Vagina (tissue), 2 donors: Measurements from ENCODE around the gene BMERB1. TPM values are rescaled to one million over a fixed set of nuclear protein-coding genes. Genes with fewer than 3 reads are reported as not detected.
"Not testable (repeated sequence)": the region's sequence is repeated elsewhere in the genome, so short reads cannot be mapped to it uniquely, and the experiment has no call there.

ENCODE experiments used
- DNase-seq, 2 donors: peaks; one replicate each; pipeline ENCODE4 v3.0.0-alpha.2; 2017; ENCODE audit errors: extremely low spot score in 2 of 2
- H3K27ac ChIP-seq: fragments of 200-600 bp; sonication (generic); one replicate; pipeline ENCODE4 v1.5.1; 2019
- H3K27me3 ChIP-seq: fragments of 200-600 bp; sonication (generic); one replicate; pipeline ENCODE4 v1.5.1; 2019
- H3K36me3 ChIP-seq, 2 donors: fragments of 200-600 bp; sonication (generic); one replicate each; pipeline ENCODE4 v1.5.1; 2017 to 2019
- H3K4me1 ChIP-seq: fragments of 200-600 bp; sonication (generic); one replicate; pipeline ENCODE4 v1.5.1; 2019
- H3K4me3 ChIP-seq, 2 donors: fragments of 200-600 bp; sonication (generic); 1 replicate in 1 of 2; 2 replicates in 1 of 2; pipeline ENCODE4 v1.5.1; 2016 to 2019
- H3K9me3 ChIP-seq: fragments of 200-600 bp; sonication (generic); one replicate; pipeline ENCODE4 v1.5.1; 2019
- CTCF ChIP-seq, 3 experiments: fragments of 450-650 bp in 2 of 3; fragments of 200-600 bp in 1 of 3; sonication (generic) in 1 of 3; IDR thresholded peaks; one replicate each; pipeline ENCODE4 v1.5.1; 2017 to 2019; ENCODE audit warnings: antibody characterized with exemption in 3 of 3, mild to moderate bottlenecking in 2 of 3, moderate library complexity in 2 of 3
- POLR2A ChIP-seq, 2 donors: fragments of 450-650 bp; IDR thresholded peaks; one replicate each; pipeline ENCODE4 v1.6.1; 2017; ENCODE audit warnings: antibody characterized with exemption in 2 of 2, mild to moderate bottlenecking in 2 of 2, moderate library complexity in 2 of 2
- POLR2AphosphoS5 ChIP-seq, 2 donors: sonication (generic); formaldehyde crosslinking; IDR thresholded peaks; one replicate each; pipeline ENCODE4 v1.9.0; 2017; ENCODE audit warnings: antibody characterized with exemption in 2 of 2, mild to moderate bottlenecking in 2 of 2, low read depth in 1 of 2; ENCODE audit not compliant: insufficient read depth in 1 of 2
- intact Hi-C: fragments of 100-400 bp; cut with DNase I; formaldehyde crosslinking; loops from one replicate; pipeline ENCODE4 v1.15.1; 2023
- total RNA-seq: library from RNA; depleted of rRNA; stranded (reverse); fragments of >200 nt; gene quantifications from one replicate; pipeline ENCODE4 v1.2.3, GENCODE V29; 2016

Gene BMERB1
- total RNA-seq, 1 donor from 2014 or later: 46.9 TPM

DNA sequence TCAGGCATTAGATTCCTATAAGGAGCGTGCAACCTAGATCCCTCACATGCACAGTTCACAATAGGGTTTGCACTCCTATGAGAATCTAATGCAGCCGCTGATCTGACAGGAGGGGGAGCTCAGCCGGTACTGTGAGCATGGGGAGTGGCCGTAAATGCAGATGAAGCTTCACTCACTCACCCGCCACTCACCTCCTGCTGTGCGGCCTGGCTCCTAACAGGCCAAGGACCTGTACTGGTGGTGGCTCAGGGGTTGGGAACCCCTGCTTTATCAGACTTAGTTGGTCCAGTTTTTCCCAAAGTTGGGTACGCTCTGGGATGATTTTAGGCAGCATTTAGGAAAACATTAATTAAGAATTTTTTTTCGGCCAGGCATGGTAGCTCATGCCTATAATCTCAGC, 104.8 kb downstream of the BMERB1 start:
- Histone ChIP-seq H3K4me3 (no peak overlapping the region), H3K27me3 (no peaks in the 10 kb centered on the region), H3K9me3 (peaks cover 3% of the 10 kb centered on the region), H3K27ac (no peak overlapping the region), H3K4me1 (peaks cover 1% of the 10 kb centered on the region), H3K36me3 (no peaks in the 10 kb centered on the region)
- TF ChIP-seq POLR2A (IDR thresholded peaks at IDR 0.05) (no peak), CTCF (IDR thresholded peaks at IDR 0.05) (no peak), POLR2AphosphoS5 (IDR thresholded peaks at IDR 0.05; ENCODE audit: insufficient read depth in 1 of 2, low read depth in 1 of 2) (no peak)
- intact Hi-C loops: no loop called here
- DNase-seq: no peak

GRCh38 chr16:15542261-15542660, 107.9 kb downstream of the BMERB1 start:
- Histone ChIP-seq H3K27me3 (no peaks in the 10 kb centered on the region), H3K4me3 (no peak overlapping the region), H3K27ac (no peak overlapping the region), H3K9me3 (peaks cover 3% of the 10 kb centered on the region), H3K4me1 (peaks cover 5% of the 10 kb centered on the region), H3K36me3 (no peaks in the 10 kb centered on the region)
- intact Hi-C loops: no loop called here
- no peak for DNase-seq
- no peak for TF ChIP-seq POLR2A (IDR thresholded peaks at IDR 0.05)
- TF ChIP-seq CTCF (IDR thresholded peaks at IDR 0.05): no peak
- no peak for TF ChIP-seq POLR2AphosphoS5 (IDR thresholded peaks at IDR 0.05; ENCODE audit: insufficient read depth in 1 of 2, low read depth in 1 of 2)

- intact Hi-C loops: no loop called here
- H3K36me3 ChIP-seq: no peaks in the 10 kb centered on the region
- no peaks in the 10 kb centered on the region for H3K27me3 ChIP-seq
- H3K9me3 ChIP-seq: peaks cover 3% of the 10 kb centered on the region
- no peak for TF ChIP-seq POLR2A (IDR thresholded peaks at IDR 0.05)
- TF ChIP-seq CTCF (IDR thresholded peaks at IDR 0.05): no peak
- no peak for TF ChIP-seq POLR2AphosphoS5 (IDR thresholded peaks at IDR 0.05; ENCODE audit: insufficient read depth in 1 of 2, low read depth in 1 of 2)
- peaks cover 5% of the 10 kb centered on the region for H3K4me1 ChIP-seq
- no peak overlapping the region for H3K27ac ChIP-seq
- H3K4me3 ChIP-seq: no peak overlapping the region
- no peak for DNase-seq
Measured at GRCh38 chr16:15542734-15543347, 108.5 kb downstream of the BMERB1 start.

DNA sequence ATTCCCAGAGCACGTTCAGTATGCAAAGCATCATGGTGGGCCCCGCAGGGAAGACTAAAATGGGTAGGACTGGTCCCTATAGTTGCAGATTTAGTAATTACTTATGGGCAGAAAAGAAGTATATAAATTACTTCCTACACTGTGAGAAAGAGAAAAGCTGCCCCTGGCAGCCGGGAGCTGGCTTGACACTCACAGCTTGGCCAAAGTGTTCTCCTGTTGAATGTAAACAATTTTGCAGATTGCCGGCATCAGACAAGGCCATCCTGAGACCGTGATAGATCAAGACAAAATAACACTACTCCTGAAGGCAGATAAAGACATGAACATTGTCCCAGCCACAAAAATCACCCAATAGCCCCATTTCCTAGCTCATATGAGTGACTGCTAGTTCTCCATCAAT, 110.0 kb downstream of the BMERB1 start:
- Histone ChIP-seq H3K27ac (no peak overlapping the region), H3K27me3 (no peaks in the 10 kb centered on the region), H3K9me3 (peaks cover 3% of the 10 kb centered on the region), H3K4me1 (peaks cover 5% of the 10 kb centered on the region), H3K36me3 (no peaks in the 10 kb centered on the region), H3K4me3 (no peak overlapping the region)
- TF ChIP-seq POLR2A (IDR thresholded peaks at IDR 0.05): no peak
- no peak for TF ChIP-seq CTCF (IDR thresholded peaks at IDR 0.05)
- no peak for TF ChIP-seq POLR2AphosphoS5 (IDR thresholded peaks at IDR 0.05; ENCODE audit: insufficient read depth in 1 of 2, low read depth in 1 of 2)
- DNase-seq: no peak
- intact Hi-C loops: no loop called here

- TF ChIP-seq POLR2A (IDR thresholded peaks at IDR 0.05) (no peak), POLR2AphosphoS5 (IDR thresholded peaks at IDR 0.05; ENCODE audit: insufficient read depth in 1 of 2, low read depth in 1 of 2) (no peak), CTCF (IDR thresholded peaks at IDR 0.05) (no peak)
- Histone ChIP-seq H3K4me1 (peaks cover 6% of the 10 kb centered on the region), H3K36me3 (no peaks in the 10 kb centered on the region), H3K4me3 (no peak overlapping the region), H3K27ac (no peak overlapping the region), H3K27me3 (no peaks in the 10 kb centered on the region), H3K9me3 (peaks cover 3% of the 10 kb centered on the region)
- intact Hi-C loops: no loop called here
- no peak for DNase-seq
Measured at GRCh38 chr16:15545544-15545943, 111.2 kb downstream of the BMERB1 start.

GRCh38 chr16:15547072-15547767, 112.8 kb downstream of the BMERB1 start:
- H3K9me3 ChIP-seq, H3K27me3 ChIP-seq, H3K27ac ChIP-seq, intact Hi-C loops, H3K36me3 ChIP-seq, DNase-seq, H3K4me3 ChIP-seq: not testable (repeated sequence)
- H3K4me1 ChIP-seq: peaks cover 15% of the 10 kb centered on the region
